Measurements from ENCODE around the gene TSPY2.
"Not testable (repeated sequence)": the region's sequence is repeated elsewhere in the genome, so short reads cannot be mapped to it uniquely, and the experiment has no call there.

Gene TSPY2

GRCh38 chrY:6245923-6246322 is at the start of gene TSPY2:
Gene TSPY2 (plus strand): TSS chrY:6246223. CDS start chrY:6246269, 46 bp downstream.
- not testable (repeated sequence) for DNase-seq (ENCODE audit: low spot score)

GRCh38 chrY:6209565-6209964 is 36.5 kb upstream of the TSPY2 start:
- DNase-seq (ENCODE audit: low spot score), result not testable (repeated sequence)

GRCh38 chrY:6217045-6217444 is 29.0 kb upstream of the TSPY2 start:
- not testable (repeated sequence) for DNase-seq (ENCODE audit: low spot score)

- DNase-seq (ENCODE audit: low spot score), result not testable (repeated sequence)
These were observed 23.8 kb downstream of the TSPY2 start for GRCh38 chrY:6269839-6270238.
